ENCODE data around the gene IKBKE.

The IKBKE gene

GRCh38 chr1:206541236-206541833 is 71.1 kb downstream of the IKBKE start:
- DNase-seq (ENCODE audit: low spot score): no peak

GRCh38 chr1:206544562-206545257 is 74.4 kb downstream of the IKBKE start:
- peak; percentile 35 for DNase-seq (ENCODE audit: low spot score)

GRCh38 chr1:206545351-206545750 is 75.1 kb downstream of the IKBKE start:
- no peak for DNase-seq (ENCODE audit: low spot score)

Data from RKO (cell line).